ENCODE data around the gene TNC.

DNA sequence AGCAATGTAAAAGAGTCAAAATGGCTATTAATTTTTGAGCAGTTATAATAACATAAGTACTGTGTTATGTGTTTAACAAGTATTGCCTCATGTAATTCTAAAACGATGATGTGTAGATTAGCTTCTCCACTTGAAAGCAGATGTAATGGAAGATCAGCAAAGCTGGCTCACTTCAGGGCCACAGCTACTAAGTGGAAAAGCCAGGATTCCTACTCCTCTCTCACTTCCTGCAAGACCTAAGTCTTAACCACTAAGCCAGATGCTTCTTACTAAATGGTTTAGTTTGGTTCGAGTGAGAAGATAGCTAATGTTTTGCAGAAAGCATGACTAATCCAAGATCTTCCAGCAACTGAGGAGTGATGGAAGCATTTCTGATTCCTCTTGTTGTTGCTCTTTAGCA, 15.7 kb upstream of the TNC start:
- TF ChIP-seq, protein P1, sequence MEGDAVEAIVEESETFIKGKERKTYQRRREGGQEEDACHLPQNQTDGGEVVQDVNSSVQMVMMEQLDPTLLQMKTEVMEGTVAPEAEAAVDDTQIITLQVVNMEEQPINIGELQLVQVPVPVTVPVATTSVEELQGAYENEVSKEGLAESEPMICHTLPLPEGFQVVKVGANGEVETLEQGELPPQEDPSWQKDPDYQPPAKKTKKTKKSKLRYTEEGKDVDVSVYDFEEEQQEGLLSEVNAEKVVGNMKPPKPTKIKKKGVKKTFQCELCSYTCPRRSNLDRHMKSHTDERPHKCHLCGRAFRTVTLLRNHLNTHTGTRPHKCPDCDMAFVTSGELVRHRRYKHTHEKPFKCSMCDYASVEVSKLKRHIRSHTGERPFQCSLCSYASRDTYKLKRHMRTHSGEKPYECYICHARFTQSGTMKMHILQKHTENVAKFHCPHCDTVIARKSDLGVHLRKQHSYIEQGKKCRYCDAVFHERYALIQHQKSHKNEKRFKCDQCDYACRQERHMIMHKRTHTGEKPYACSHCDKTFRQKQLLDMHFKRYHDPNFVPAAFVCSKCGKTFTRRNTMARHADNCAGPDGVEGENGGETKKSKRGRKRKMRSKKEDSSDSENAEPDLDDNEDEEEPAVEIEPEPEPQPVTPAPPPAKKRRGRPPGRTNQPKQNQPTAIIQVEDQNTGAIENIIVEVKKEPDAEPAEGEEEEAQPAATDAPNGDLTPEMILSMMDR (IDR thresholded peaks at IDR 0.05): no peak
- no peak for TF ChIP-seq POLR2A (IDR thresholded peaks at IDR 0.05)

All from heart left ventricle (tissue), 13 donors.